Parathyroid adenoma (tissue), 2 donors: Measurements from ENCODE around the gene MYO3B.
"Not testable (repeated sequence)": the region's sequence is repeated elsewhere in the genome, so short reads cannot be mapped to it uniquely, and the experiment has no call there.

ENCODE experiments used
- H2AFZ ChIP-seq: fragments of 300-600 bp; sonication (generic); one replicate; pipeline ENCODE4 v1.7.0; 2017; ENCODE audit warnings: antibody characterized with exemption, mild to moderate bottlenecking
- H3K27ac ChIP-seq: fragments of 300-600 bp; sonication (generic); one replicate; pipeline ENCODE4 v1.7.0; 2017
- H3K27me3 ChIP-seq: fragments of 300-600 bp; sonication (generic); one replicate; pipeline ENCODE4 v1.7.0; 2017; ENCODE audit warnings: low read length; ENCODE audit not compliant: control insufficient read depth, insufficient read depth
- H3K36me3 ChIP-seq: fragments of 300-600 bp; sonication (generic); one replicate; pipeline ENCODE4 v1.7.0; 2017; ENCODE audit warnings: low read length; ENCODE audit not compliant: control insufficient read depth, insufficient read depth
- H3K4me1 ChIP-seq: fragments of 300-600 bp; sonication (generic); one replicate; pipeline ENCODE4 v1.7.0; 2017; ENCODE audit warnings: control low read depth
- H3K4me2 ChIP-seq: fragments of 300-600 bp; sonication (generic); one replicate; pipeline ENCODE4 v1.7.0; 2017; ENCODE audit warnings: low read length
- H3K4me3 ChIP-seq: fragments of 300-600 bp; sonication (generic); one replicate; pipeline ENCODE4 v1.7.0; 2017; ENCODE audit warnings: low read depth, low read length
- H3K79me2 ChIP-seq: fragments of 300-600 bp; sonication (generic); one replicate; pipeline ENCODE4 v1.7.0; 2017; ENCODE audit warnings: control low read depth
- H3K9ac ChIP-seq: fragments of 300-600 bp; sonication (generic); one replicate; pipeline ENCODE4 v1.7.0; 2017; ENCODE audit warnings: mild to moderate bottlenecking
- H3K9me3 ChIP-seq: fragments of 300-600 bp; sonication (generic); one replicate; pipeline ENCODE4 v1.7.0; 2017; ENCODE audit warnings: low read length; ENCODE audit not compliant: control insufficient read depth
- TF ChIP-seq, protein P1 (sequence below): fragments of 300-600 bp; sonication (generic); IDR thresholded peaks from one replicate; pipeline ENCODE4 v1.7.0; 2017; ENCODE audit warnings: antibody characterized with exemption, mild to moderate bottlenecking
- donor health status: primary hyperparathyroidism.

The MYO3B gene

DNA sequence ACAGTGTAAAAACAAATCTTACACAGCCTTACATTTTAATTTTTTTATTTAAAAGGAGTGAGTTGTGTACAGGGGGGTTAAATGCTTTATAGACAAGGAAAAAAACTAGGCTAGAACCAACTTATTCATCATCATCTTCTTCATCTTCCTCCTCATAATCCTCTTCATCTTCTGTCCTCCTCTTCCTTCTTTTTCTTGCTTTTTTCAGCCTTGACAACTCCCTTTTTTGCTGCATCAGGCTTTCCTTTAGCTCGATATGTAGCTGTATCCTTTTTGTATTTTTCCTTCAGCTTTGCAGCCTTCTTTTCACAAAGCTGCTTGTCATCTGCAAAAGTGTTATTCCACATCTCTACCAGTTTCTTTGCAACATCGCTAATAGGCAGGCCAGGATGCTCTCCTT lies 423.5 kb downstream of the MYO3B start:
- Histone ChIP-seq H3K27ac (no peak overlapping the region), H3K36me3 (no peaks in the 10 kb centered on the region), H3K79me2 (no peaks in the 10 kb centered on the region), H3K27me3 (no peaks in the 10 kb centered on the region), H3K9ac (no peak overlapping the region), H3K4me2 (no peak overlapping the region), H3K9me3 (no peaks in the 10 kb centered on the region), H2AFZ (no peak overlapping the region), H3K4me3 (no peak overlapping the region), H3K4me1 (no peaks in the 10 kb centered on the region)
- TF ChIP-seq, protein P1, sequence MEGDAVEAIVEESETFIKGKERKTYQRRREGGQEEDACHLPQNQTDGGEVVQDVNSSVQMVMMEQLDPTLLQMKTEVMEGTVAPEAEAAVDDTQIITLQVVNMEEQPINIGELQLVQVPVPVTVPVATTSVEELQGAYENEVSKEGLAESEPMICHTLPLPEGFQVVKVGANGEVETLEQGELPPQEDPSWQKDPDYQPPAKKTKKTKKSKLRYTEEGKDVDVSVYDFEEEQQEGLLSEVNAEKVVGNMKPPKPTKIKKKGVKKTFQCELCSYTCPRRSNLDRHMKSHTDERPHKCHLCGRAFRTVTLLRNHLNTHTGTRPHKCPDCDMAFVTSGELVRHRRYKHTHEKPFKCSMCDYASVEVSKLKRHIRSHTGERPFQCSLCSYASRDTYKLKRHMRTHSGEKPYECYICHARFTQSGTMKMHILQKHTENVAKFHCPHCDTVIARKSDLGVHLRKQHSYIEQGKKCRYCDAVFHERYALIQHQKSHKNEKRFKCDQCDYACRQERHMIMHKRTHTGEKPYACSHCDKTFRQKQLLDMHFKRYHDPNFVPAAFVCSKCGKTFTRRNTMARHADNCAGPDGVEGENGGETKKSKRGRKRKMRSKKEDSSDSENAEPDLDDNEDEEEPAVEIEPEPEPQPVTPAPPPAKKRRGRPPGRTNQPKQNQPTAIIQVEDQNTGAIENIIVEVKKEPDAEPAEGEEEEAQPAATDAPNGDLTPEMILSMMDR: no peak

DNA sequence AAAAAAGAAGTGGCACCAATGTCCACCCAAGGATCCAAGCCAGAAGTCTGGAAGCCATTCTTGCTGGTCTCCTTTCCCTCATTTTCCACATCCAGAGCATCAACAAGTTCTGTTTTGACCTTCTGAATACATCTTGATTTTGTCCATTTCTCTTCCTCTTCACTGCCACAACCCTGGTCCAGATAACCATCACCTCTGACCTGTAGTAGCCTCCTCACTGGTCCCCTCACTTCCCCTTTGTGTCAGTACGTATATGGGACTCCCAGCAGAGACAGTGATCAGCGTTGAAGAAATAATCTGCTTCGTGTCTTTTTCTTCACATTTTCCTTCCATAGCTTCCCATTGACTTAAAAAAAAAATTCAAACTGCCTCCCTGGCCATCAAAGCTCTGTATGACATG lies 427.9 kb downstream of the MYO3B start:
- Histone ChIP-seq H3K9ac (no peak overlapping the region), H3K27me3 (no peaks in the 10 kb centered on the region), H2AFZ (no peak overlapping the region), H3K27ac (no peak overlapping the region), H3K4me1 (no peaks in the 10 kb centered on the region), H3K79me2 (no peaks in the 10 kb centered on the region), H3K4me2 (no peak overlapping the region), H3K36me3 (no peaks in the 10 kb centered on the region), H3K4me3 (no peak overlapping the region), H3K9me3 (no peaks in the 10 kb centered on the region)
- TF ChIP-seq, protein P1: no peak

DNA sequence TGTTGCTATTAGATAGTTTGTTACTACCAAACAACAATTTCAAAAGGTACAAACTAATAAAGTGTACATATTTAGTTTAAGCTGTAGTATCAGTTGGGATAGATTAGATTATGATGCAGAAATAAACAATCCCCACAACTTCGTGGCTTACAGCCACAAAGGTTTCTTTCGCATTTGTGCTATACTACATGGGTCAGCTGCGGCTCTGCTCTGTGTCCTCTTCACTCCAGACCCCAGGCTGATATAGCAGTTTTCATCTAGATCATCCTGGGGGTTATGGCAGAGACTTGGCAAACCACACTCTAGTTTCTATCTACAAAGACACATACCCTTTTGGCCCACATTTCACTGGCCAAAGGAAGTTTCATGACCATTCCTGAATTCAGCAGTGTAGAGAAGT lies 429.2 kb downstream of the MYO3B start:
- Histone ChIP-seq H3K4me3 (no peak overlapping the region), H2AFZ (no peak overlapping the region), H3K9me3 (no peaks in the 10 kb centered on the region), H3K36me3 (no peaks in the 10 kb centered on the region), H3K27ac (no peak overlapping the region), H3K4me2 (no peak overlapping the region), H3K27me3 (no peaks in the 10 kb centered on the region), H3K79me2 (no peaks in the 10 kb centered on the region), H3K9ac (no peak overlapping the region), H3K4me1 (no peaks in the 10 kb centered on the region)
- TF ChIP-seq, protein P1: no peak

DNA sequence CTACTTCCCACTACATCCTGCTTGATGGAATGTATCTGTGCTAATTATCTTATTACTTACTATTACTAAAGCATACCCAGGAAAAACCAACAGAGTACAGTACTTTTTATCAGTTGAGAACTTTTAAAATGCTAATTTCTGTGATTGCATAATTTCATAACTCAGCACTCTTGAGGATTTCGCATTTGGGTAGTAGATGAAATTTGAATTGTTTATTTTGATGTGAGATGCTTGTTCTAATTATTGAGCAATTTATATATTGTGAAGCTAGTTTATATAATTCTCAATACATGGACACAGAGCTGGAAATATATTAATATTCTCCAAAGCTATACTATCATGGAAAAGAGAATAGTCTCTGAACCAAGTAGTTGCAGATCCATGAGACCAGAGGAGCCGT lies 432.7 kb downstream of the MYO3B start:
- Histone ChIP-seq H3K4me1 (no peaks in the 10 kb centered on the region), H3K9me3 (no peaks in the 10 kb centered on the region), H3K27ac (no peak overlapping the region), H2AFZ (no peak overlapping the region), H3K9ac (no peak overlapping the region), H3K79me2 (no peaks in the 10 kb centered on the region), H3K36me3 (no peaks in the 10 kb centered on the region), H3K27me3 (no peaks in the 10 kb centered on the region), H3K4me2 (no peak overlapping the region), H3K4me3 (no peak overlapping the region)
- TF ChIP-seq, protein P1: no peak

DNA sequence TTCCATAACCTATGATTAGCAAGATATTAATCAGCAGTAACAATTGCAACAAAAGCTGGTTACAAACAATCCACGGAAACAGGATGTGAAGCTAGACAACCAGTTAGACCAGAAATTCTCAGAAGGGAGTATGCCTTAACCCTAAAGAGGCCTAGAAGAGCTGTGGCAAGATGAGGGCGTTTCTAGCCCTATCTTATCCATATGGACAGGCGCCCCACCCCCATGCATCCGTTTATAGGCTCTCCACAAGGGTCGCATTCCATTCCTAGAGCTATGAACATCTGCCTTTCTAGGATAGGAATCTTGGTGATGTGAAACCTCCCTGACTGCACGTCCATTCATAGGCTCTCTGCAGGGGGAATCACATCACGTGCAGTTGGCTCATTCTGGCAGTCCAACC lies 441.0 kb downstream of the MYO3B start:
- not testable (repeated sequence) for H3K27ac ChIP-seq, H3K9me3 ChIP-seq, H3K27me3 ChIP-seq, H3K4me2 ChIP-seq, H2AFZ ChIP-seq, H3K9ac ChIP-seq, H3K79me2 ChIP-seq, H3K4me3 ChIP-seq, H3K4me1 ChIP-seq, H3K36me3 ChIP-seq

DNA sequence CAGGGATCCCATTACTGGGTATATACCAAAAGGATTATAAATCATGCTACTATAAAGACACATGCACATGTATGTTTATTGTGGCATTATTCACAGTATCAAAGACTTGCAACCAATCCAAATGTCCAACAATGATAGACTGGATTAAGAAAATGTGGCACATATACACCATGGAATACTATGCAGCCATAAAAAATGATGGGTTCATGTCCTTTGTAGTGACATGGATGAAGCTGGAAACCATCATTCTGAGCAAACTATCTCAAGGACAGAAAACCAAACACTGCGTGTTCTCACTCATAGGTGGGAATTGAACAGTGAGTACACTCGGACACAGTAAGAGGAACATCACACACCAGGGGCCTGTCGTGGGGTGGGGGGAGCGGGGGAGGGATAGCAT lies 457.1 kb downstream of the MYO3B start:
- H3K79me2 ChIP-seq, H3K27ac ChIP-seq, H3K4me2 ChIP-seq, H3K9ac ChIP-seq, H3K4me3 ChIP-seq, H3K36me3 ChIP-seq, H3K4me1 ChIP-seq, H3K9me3 ChIP-seq, H3K27me3 ChIP-seq, H2AFZ ChIP-seq: not testable (repeated sequence)
